Osteocyte (in vitro differentiated cells): ENCODE measurements around the gene RAB2B. TPM values are rescaled to one million over a fixed set of nuclear protein-coding genes. Genes with fewer than 3 reads are reported as not detected.

Experiments
- DNase-seq: peaks from one replicate; pipeline ENCODE4 v3.0.0; 2021; ENCODE audit warnings: mixed read lengths; ENCODE audit not compliant: unreplicated experiment; ENCODE audit errors: extremely low spot score
- H3K27ac Mint-ChIP-seq: one replicate; pipeline ENCODE4 v1.8.0; 2021; ENCODE audit warnings: mild to moderate bottlenecking, mixed read lengths; ENCODE audit not compliant: unreplicated experiment
- H3K27me3 Mint-ChIP-seq: one replicate; pipeline ENCODE4 v1.8.0; 2021; ENCODE audit warnings: mixed read lengths; ENCODE audit not compliant: unreplicated experiment
- H3K36me3 Mint-ChIP-seq: one replicate; pipeline ENCODE4 v1.8.0; 2021; ENCODE audit warnings: mixed read lengths; ENCODE audit not compliant: unreplicated experiment
- H3K4me1 Mint-ChIP-seq: one replicate; pipeline ENCODE4 v1.8.0; 2021; ENCODE audit warnings: mixed read lengths; ENCODE audit not compliant: unreplicated experiment
- H3K4me3 Mint-ChIP-seq: one replicate; pipeline ENCODE4 v1.8.0; 2021; ENCODE audit warnings: mild to moderate bottlenecking, moderate library complexity, mixed read lengths; ENCODE audit not compliant: unreplicated experiment
- H3K9me3 Mint-ChIP-seq: one replicate; pipeline ENCODE4 v1.8.0; 2021; ENCODE audit warnings: mixed read lengths; ENCODE audit not compliant: unreplicated experiment
- CTCF ChIP-seq: fragments of 200-600 bp; sonication (generic); IDR thresholded peaks from 2 replicates; pipeline ENCODE4 v1.5.0; 2021; ENCODE audit warnings: antibody characterized with exemption, mild to moderate bottlenecking, moderate library complexity
- long read RNA-seq: library from polyadenylated mRNA; unstranded; transcript quantifications from one replicate; pipeline ENCODE4 v2.0.0, GENCODE V29; 2021
- total RNA-seq: library from RNA; stranded (reverse); gene quantifications from 2 replicates; pipeline ENCODE4 v1.2.1, GENCODE V29; 2021

The RAB2B gene
- 35.5 and 38.7 TPM in 2 replicates for total RNA-seq
- long read RNA-seq, partial matches to known transcripts: 2 of 10 reads
- long read RNA-seq, other reads (novel, unspliced or antisense): 4 of 10 reads

GRCh38 chr14:21476925-21477681 is at the start of gene RAB2B, which contains the start of gene TOX4:
TSS of gene RAB2B (minus strand) at chr14:21476959. CDS start at chr14:21476872, 87 bp downstream.
TSS of gene TOX4 (plus strand) at chr14:21477195. CDS start at chr14:21477279, 84 bp downstream.
- H3K4me3 Mint-ChIP-seq: peak within 1 kb of the TSS; percentile 100

GRCh38 chr14:21525962-21526671 is 49.4 kb upstream of the RAB2B start, which contains the start of gene SALL2:
TSS of gene SALL2 (minus strand) at chr14:21526346. CDS start at chr14:21526127, 219 bp downstream.
- Mint-ChIP-seq H3K9me3 (no peaks in the 10 kb centered on the region), H3K4me3 (peak within 1 kb of the TSS; percentile 86), H3K36me3 (peaks cover 16% of the 10 kb centered on the region), H3K27me3 (peaks cover 18% of the 10 kb centered on the region), H3K4me1 (peaks cover 12% of the 10 kb centered on the region), H3K27ac (peak within 1 kb of the TSS; percentile 50)
- DNase-seq: no peak
- TF ChIP-seq CTCF: no peak

More at GRCh38 chr14:21476925-21477681, at the start of gene RAB2B, which contains the start of gene TOX4:
- Mint-ChIP-seq H3K9me3 (no peaks in the 10 kb centered on the region), H3K36me3 (peaks cover 20% of the 10 kb centered on the region), H3K27me3 (no peaks in the 10 kb centered on the region), H3K27ac (peak within 1 kb of the TSS; percentile 99), H3K4me1 (peaks cover 24% of the 10 kb centered on the region)
- peak; percentile 98 for DNase-seq
- TF ChIP-seq CTCF: peak; percentile 95

- H3K27ac Mint-ChIP-seq: no peak overlapping the region
- peaks cover 15% of the 10 kb centered on the region for H3K27me3 Mint-ChIP-seq
- H3K36me3 Mint-ChIP-seq: peaks cover 16% of the 10 kb centered on the region
- peaks cover 12% of the 10 kb centered on the region for H3K4me1 Mint-ChIP-seq
- H3K4me3 Mint-ChIP-seq: peak overlapping the region; percentile 86
- no peak for TF ChIP-seq CTCF
- no peaks in the 10 kb centered on the region for H3K9me3 Mint-ChIP-seq
- no peak for DNase-seq
Observed at GRCh38 chr14:21525571-21525961, 48.8 kb upstream of the RAB2B start.

- Mint-ChIP-seq H3K9me3 (no peaks in the 10 kb centered on the region), H3K27ac (no peak overlapping the region)
Observed at GRCh38 chr14:21524575-21525490, 48.1 kb upstream of the RAB2B start.

More at GRCh38 chr14:21524575-21525490, 48.1 kb upstream of the RAB2B start:
- no peak for DNase-seq
- peak overlapping the region; percentile 86 for H3K4me3 Mint-ChIP-seq
- H3K4me1 Mint-ChIP-seq: peaks cover 12% of the 10 kb centered on the region
- peaks cover 16% of the 10 kb centered on the region for H3K36me3 Mint-ChIP-seq
- H3K27me3 Mint-ChIP-seq: peaks cover 13% of the 10 kb centered on the region
- no peak for TF ChIP-seq CTCF
